SK-N-SH (cell line): Measurements from ENCODE around the gene PPL. TPM values are rescaled to one million over a fixed set of nuclear protein-coding genes. Genes with fewer than 3 reads are reported as not detected.

Experiments used
- CTCF ChIA-PET: fragments of 300-600, 350-600 bp; formaldehyde crosslinking; extraction: SDS; loops from one replicate; lab custom pipeline; 2021; lab: Yijun Ruan, JAX
- POLR2A ChIA-PET: fragments of 350-600 bp; sonication (Branson Sonifier 250); formaldehyde crosslinking; extraction: SDS; loops from one replicate; lab custom pipeline; 2020; ENCODE audit warnings: antibody characterized with exemption, inconsistent platforms; lab: Yijun Ruan, JAX
- DNase-seq: peaks from one replicate; pipeline ENCODE4 v3.0.0; 2012
- H2AFZ ChIP-seq: fragments of 200-600 bp; sonication (generic); 2 replicates; pipeline ENCODE4 v1.8.1; 2016; ENCODE audit warnings: antibody characterized with exemption, mild to moderate bottlenecking, low read depth
- H3F3A ChIP-seq: fragments of 200-600 bp; sonication (generic); replicated peaks from 2 replicates; pipeline ENCODE3; 2016; ENCODE audit warnings: antibody characterized with exemption, mild to moderate bottlenecking; ENCODE audit not compliant: insufficient read depth
- H3K27ac ChIP-seq, 2 experiments: fragments of 200-500 bp in 1 of 2; fragments of 200-600 bp in 1 of 2; sonication (Bioruptor generic) in 1 of 2; sonication (generic), shearing (Covaris generic) in 1 of 2; 2 replicates each; pipeline versions ENCODE4 v1.5.1 to v1.6.1; 2014 to 2016; ENCODE audit warnings: low read depth in 2 of 2, inconsistent platforms in 1 of 2, low read length in 1 of 2, mild to moderate bottlenecking in 1 of 2, mixed read lengths in 1 of 2
- H3K27me3 ChIP-seq: fragments of 200-600 bp; sonication (generic), shearing (Covaris generic); 2 replicates; pipeline ENCODE4 v1.6.1; 2016; ENCODE audit warnings: mixed run types; ENCODE audit not compliant: insufficient read depth
- H3K36me3 ChIP-seq, 2 experiments: fragments of 200-500 bp in 1 of 2; fragments of 200-600 bp in 1 of 2; sonication (Bioruptor generic) in 1 of 2; sonication (generic) in 1 of 2; replicated peaks in 1 of 2; 2 replicates each; pipeline versions ENCODE3 to v1.5.1; 2014 to 2016; ENCODE audit warnings: low read length in 1 of 2, mild to moderate bottlenecking in 1 of 2; ENCODE audit not compliant: insufficient read depth in 2 of 2, control insufficient read depth in 1 of 2
- H3K4me1 ChIP-seq, 2 experiments: fragments of 200-500 bp in 1 of 2; fragments of 200-600 bp in 1 of 2; sonication (Bioruptor generic) in 1 of 2; sonication (generic), shearing (Covaris generic) in 1 of 2; 2 replicates each; pipeline versions ENCODE4 v1.5.1 to v1.6.1; 2014 to 2016; ENCODE audit warnings: low read depth in 1 of 2, low read length in 1 of 2, mixed run types in 1 of 2; ENCODE audit not compliant: insufficient read depth in 2 of 2, control insufficient read depth in 1 of 2
- H3K4me2 ChIP-seq: fragments of 200-600 bp; sonication (generic), shearing (Covaris generic); 2 replicates; pipeline ENCODE4 v1.6.1; 2017; ENCODE audit warnings: mixed run types
- H3K4me3 ChIP-seq, 2 experiments: fragments of 200-500 bp in 1 of 2; fragments of 200-600 bp in 1 of 2; sonication (Bioruptor generic) in 1 of 2; sonication (generic), shearing (Covaris generic) in 1 of 2; 2 replicates each; pipeline versions ENCODE4 v1.5.1 to v1.8.1; 2014 to 2016; ENCODE audit warnings: low read depth in 2 of 2, inconsistent platforms in 1 of 2, low read length in 1 of 2, mild to moderate bottlenecking in 1 of 2, mixed read lengths in 1 of 2, moderate library complexity in 1 of 2
- H3K79me2 ChIP-seq: fragments of 200-600 bp; sonication (generic); 2 replicates; pipeline ENCODE4 v1.8.1; 2017; ENCODE audit warnings: mild to moderate bottlenecking; ENCODE audit not compliant: insufficient read depth
- H3K9ac ChIP-seq: fragments of 200-600 bp; sonication (generic); 2 replicates; pipeline ENCODE4 v1.6.1; 2017; ENCODE audit warnings: mixed run types
- H3K9me2 ChIP-seq: fragments of 200-600 bp; sonication (generic); 2 replicates; pipeline ENCODE4 v1.6.1; 2017; ENCODE audit warnings: mixed run types
- H3K9me3 ChIP-seq: fragments of 200-600 bp; sonication (generic); 2 replicates; pipeline ENCODE4 v1.6.1; 2017; ENCODE audit warnings: mixed run types, mild to moderate bottlenecking, moderate library complexity
- H4K20me1 ChIP-seq: fragments of 200-600 bp; sonication (generic); 2 replicates; pipeline ENCODE4 v1.6.1; 2017; ENCODE audit warnings: mild to moderate bottlenecking, mixed run types; ENCODE audit not compliant: insufficient read depth
- CHD2 ChIP-seq: fragments of 150-350 bp; IDR thresholded peaks from 2 replicates; pipeline ENCODE4 v1.6.1; 2018; ENCODE audit warnings: low read length; ENCODE audit not compliant: partially characterized antibody
- EP300 ChIP-seq, 2 experiments: IDR thresholded peaks; 2 replicates each; pipeline versions ENCODE4 v1.4.0 to v1.6.1; 2012; ENCODE audit warnings: borderline replicate concordance in 1 of 2, low read depth in 1 of 2, low read length in 1 of 2
- FOSL2 ChIP-seq: IDR thresholded peaks from 2 replicates; pipeline ENCODE4 v1.4.0; 2012; ENCODE audit warnings: low read depth, mild to moderate bottlenecking, moderate library complexity, borderline replicate concordance
- GATA2 ChIP-seq: sonication (generic); formaldehyde crosslinking; IDR thresholded peaks from 2 replicates; pipeline ENCODE4 v1.5.0; 2020; ENCODE audit warnings: mild to moderate bottlenecking, missing genetic modification reagents
- IRF3 ChIP-seq: fragments of 150-350 bp; IDR thresholded peaks from 2 replicates; pipeline ENCODE4 v1.6.1; 2016; ENCODE audit warnings: mild to moderate bottlenecking, low read depth, low read length
- JUND ChIP-seq: IDR thresholded peaks from 2 replicates; pipeline ENCODE4 v1.4.0; 2012
- MEF2A ChIP-seq: IDR thresholded peaks from 2 replicates; pipeline ENCODE4 v1.4.0; 2012; ENCODE audit warnings: low read depth, borderline replicate concordance
- NFIC ChIP-seq: IDR thresholded peaks from 2 replicates; pipeline ENCODE4 v1.4.0; 2012; ENCODE audit warnings: borderline replicate concordance
- NRF1 ChIP-seq: IDR thresholded peaks from 2 replicates; pipeline ENCODE4 v1.6.1; 2012; ENCODE audit warnings: low read depth, mild to moderate bottlenecking, low read length
- PBX3 ChIP-seq: IDR thresholded peaks from 2 replicates; pipeline ENCODE4; 2012
- RCOR1 ChIP-seq: fragments of 150-350 bp; IDR thresholded peaks from 2 replicates; pipeline ENCODE4 v1.6.1; 2017; ENCODE audit warnings: antibody characterized with exemption, low read length
- RFX5 ChIP-seq: IDR thresholded peaks from 2 replicates; pipeline ENCODE4 v1.6.1; 2012; ENCODE audit warnings: mild to moderate bottlenecking, improper control_type of control experiment, low read length
- RXRA ChIP-seq: IDR thresholded peaks from 2 replicates; pipeline ENCODE4 v1.4.0; 2012; ENCODE audit warnings: low read depth, mild to moderate bottlenecking, borderline replicate concordance
- SIN3A ChIP-seq: IDR thresholded peaks from 2 replicates; pipeline ENCODE4 v1.6.1; 2012; ENCODE audit warnings: low read depth, mild to moderate bottlenecking, low read length, moderate library complexity, borderline replicate concordance
- SMC3 ChIP-seq: IDR thresholded peaks from 2 replicates; pipeline ENCODE4 v1.6.1; 2012; ENCODE audit warnings: low read depth, low read length, improper control_type of control experiment
- TCF12 ChIP-seq: IDR thresholded peaks from 2 replicates; pipeline ENCODE4 v1.4.0; 2012
- WGBS: methylation state at CpG from one replicate; pipeline ENCODE4 v1.1.6; 2017; ENCODE audit warnings: low lambda C conversion rate; 5-methylcytosine and 5-hydroxymethylcytosine counted together
- polyA plus RNA-seq, 3 experiments: library from polyadenylated mRNA; depleted of rRNA; stranded (reverse); fragments of >200 nt; gene quantifications; 2 replicates each; pipeline ENCODE4 v1.2.3, GENCODE V29; 2012
- TF ChIP-seq, protein P1 (sequence below): IDR thresholded peaks from 2 replicates; pipeline ENCODE4 v1.6.1; 2012; ENCODE audit warnings: mild to moderate bottlenecking, low read depth, low read length, moderate library complexity
- TF ChIP-seq, protein P2 (sequence below): IDR thresholded peaks from 2 replicates; pipeline ENCODE4 v1.4.0; 2012; ENCODE audit warnings: low read depth, borderline replicate concordance

The PPL gene
- polyA plus RNA-seq, 1 of the 3 experiments (the other 2 are of a cell fraction) = 24.6 TPM

DNA sequence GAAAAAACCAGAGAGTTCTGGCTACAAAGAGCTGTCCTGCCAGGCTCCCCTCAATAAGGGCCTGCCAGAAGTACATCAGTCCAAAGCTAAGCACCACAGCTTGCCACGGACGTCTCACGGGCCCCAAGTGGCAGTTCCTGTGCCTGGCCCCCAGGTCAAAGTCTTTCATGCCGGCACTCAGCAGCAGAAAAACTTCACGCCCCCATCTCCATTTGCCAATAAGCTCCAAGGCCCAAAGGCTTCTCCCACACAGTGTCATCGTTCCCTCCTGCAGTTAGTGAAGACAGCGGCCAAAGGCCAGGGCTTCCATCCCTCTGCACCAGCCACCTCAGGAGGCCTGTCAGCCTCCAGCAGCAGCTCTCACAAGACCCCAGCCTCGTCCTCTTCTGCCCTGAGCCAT, 62.3 kb downstream of the PPL start:
- POLR2A ChIA-PET = no interaction called here
- CTCF ChIA-PET = interaction anchor here (0.6 kb wide), 1 partner anchor 21 kb away, joined by 3 read pairs; no protein-coding TSS in a partner anchor

GRCh38 chr16:4873091-4873490, 63.9 kb downstream of the PPL start:
- TF ChIP-seq RXRA = no peak
- no peak for TF ChIP-seq RCOR1
- TF ChIP-seq NFIC = no peak
- TF ChIP-seq RFX5 = no peak
- TF ChIP-seq IRF3 = no peak
- no peak for TF ChIP-seq NRF1
- TF ChIP-seq, protein P1, sequence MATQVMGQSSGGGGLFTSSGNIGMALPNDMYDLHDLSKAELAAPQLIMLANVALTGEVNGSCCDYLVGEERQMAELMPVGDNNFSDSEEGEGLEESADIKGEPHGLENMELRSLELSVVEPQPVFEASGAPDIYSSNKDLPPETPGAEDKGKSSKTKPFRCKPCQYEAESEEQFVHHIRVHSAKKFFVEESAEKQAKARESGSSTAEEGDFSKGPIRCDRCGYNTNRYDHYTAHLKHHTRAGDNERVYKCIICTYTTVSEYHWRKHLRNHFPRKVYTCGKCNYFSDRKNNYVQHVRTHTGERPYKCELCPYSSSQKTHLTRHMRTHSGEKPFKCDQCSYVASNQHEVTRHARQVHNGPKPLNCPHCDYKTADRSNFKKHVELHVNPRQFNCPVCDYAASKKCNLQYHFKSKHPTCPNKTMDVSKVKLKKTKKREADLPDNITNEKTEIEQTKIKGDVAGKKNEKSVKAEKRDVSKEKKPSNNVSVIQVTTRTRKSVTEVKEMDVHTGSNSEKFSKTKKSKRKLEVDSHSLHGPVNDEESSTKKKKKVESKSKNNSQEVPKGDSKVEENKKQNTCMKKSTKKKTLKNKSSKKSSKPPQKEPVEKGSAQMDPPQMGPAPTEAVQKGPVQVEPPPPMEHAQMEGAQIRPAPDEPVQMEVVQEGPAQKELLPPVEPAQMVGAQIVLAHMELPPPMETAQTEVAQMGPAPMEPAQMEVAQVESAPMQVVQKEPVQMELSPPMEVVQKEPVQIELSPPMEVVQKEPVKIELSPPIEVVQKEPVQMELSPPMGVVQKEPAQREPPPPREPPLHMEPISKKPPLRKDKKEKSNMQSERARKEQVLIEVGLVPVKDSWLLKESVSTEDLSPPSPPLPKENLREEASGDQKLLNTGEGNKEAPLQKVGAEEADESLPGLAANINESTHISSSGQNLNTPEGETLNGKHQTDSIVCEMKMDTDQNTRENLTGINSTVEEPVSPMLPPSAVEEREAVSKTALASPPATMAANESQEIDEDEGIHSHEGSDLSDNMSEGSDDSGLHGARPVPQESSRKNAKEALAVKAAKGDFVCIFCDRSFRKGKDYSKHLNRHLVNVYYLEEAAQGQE = no peak
- TF ChIP-seq PBX3 = no peak
- no peak for TF ChIP-seq MEF2A
- no peak for TF ChIP-seq FOSL2
- Histone ChIP-seq H3K9ac (no peak overlapping the region), H3K27ac (no peak overlapping the region), H3K9me2 (no peaks in the 10 kb centered on the region), H2AFZ (no peak overlapping the region), H3K36me3 (peaks cover 30 to 84% of the 10 kb centered on the region in 2 experiments), H3K4me2 (no peak overlapping the region), H3K4me3 (no peak overlapping the region), H4K20me1 (peaks cover 8% of the 10 kb centered on the region; the same call in 1 of the 2 replicates), H3K9me3 (no peaks in the 10 kb centered on the region), H3K79me2 (peaks cover 12% of the 10 kb centered on the region; the same call in 1 of the 2 replicates), H3F3A (no peaks in the 10 kb centered on the region), H3K4me1 (no peaks in the 10 kb centered on the region), H3K27me3 (no peaks in the 10 kb centered on the region)
- WGBS = 90% methylated on average over 3 of the region's 3 CpGs
- CTCF ChIA-PET = interaction anchor here (1.0 kb wide), 1 partner anchor 25 kb away, joined by 3 read pairs; no protein-coding TSS in a partner anchor
- DNase-seq = no peak
- POLR2A ChIA-PET = interaction anchor here (0.6 kb wide), 1 partner anchor 57 kb away, joined by 3 read pairs; no protein-coding TSS in a partner anchor

More for the DNA sequence above, 62.3 kb downstream of the PPL start:
- H3K9ac ChIP-seq = no peak overlapping the region
- no peak for DNase-seq
- H3K27ac ChIP-seq = no peak overlapping the region
- H3K9me2 ChIP-seq = no peaks in the 10 kb centered on the region
- no peaks in the 10 kb centered on the region for H4K20me1 ChIP-seq
- H2AFZ ChIP-seq = no peak overlapping the region
- H3K4me3 ChIP-seq = no peak overlapping the region
- peaks cover 42 to 75% of the 10 kb centered on the region in 2 experiments for H3K36me3 ChIP-seq
- no peaks in the 10 kb centered on the region for H3K4me1 ChIP-seq
- 91% methylated on average over 4 of the region's 8 CpGs for WGBS
- no peaks in the 10 kb centered on the region for H3K9me3 ChIP-seq
- no peak overlapping the region for H3K4me2 ChIP-seq
- peaks cover 5% of the 10 kb centered on the region for H3F3A ChIP-seq
- no peaks in the 10 kb centered on the region for H3K27me3 ChIP-seq
- peaks cover 8% of the 10 kb centered on the region; the same call in 1 of the 2 replicates for H3K79me2 ChIP-seq
- TF ChIP-seq JUND = no peak
- no peak for TF ChIP-seq SMC3
- TF ChIP-seq, protein P2, sequence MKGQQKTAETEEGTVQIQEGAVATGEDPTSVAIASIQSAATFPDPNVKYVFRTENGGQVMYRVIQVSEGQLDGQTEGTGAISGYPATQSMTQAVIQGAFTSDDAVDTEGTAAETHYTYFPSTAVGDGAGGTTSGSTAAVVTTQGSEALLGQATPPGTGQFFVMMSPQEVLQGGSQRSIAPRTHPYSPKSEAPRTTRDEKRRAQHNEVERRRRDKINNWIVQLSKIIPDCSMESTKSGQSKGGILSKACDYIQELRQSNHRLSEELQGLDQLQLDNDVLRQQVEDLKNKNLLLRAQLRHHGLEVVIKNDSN = no peak
- TF ChIP-seq CHD2 = no peak
- TF ChIP-seq GATA2 (CRISPR knock-in tag) = no peak
- no peak for TF ChIP-seq EP300 (IDR thresholded peaks at IDR 0.05; ENCODE audit: borderline replicate concordance in 1 of 2, low read depth in 1 of 2, low read length in 1 of 2)
- no peak for TF ChIP-seq SIN3A
- TF ChIP-seq IRF3 = no peak
- TF ChIP-seq TCF12 = no peak
- no peak for TF ChIP-seq RCOR1
- TF ChIP-seq, all 33 proteins: peak for 0
